H9 (cell line): ENCODE results near the gene GATD1. TPM values are rescaled to one million over a fixed set of nuclear protein-coding genes. Genes with fewer than 3 reads are reported as not detected.

Source experiments
- DNase-seq: peaks from one replicate; pipeline ENCODE4 v3.0.0-alpha.2; 2017
- H2AFZ ChIP-seq: one replicate; pipeline ENCODE4 v1.6.1; 2013; ENCODE audit warnings: mild to moderate bottlenecking, low read length, control low read depth, moderate library complexity
- H2AK5ac ChIP-seq: 2 replicates; pipeline ENCODE4 v1.6.1; 2013; ENCODE audit warnings: low read length, control low read depth, mixed read lengths; ENCODE audit not compliant: insufficient read length
- H2BK120ac ChIP-seq: one replicate; pipeline ENCODE4 v1.6.1; 2013; ENCODE audit warnings: low read depth, mild to moderate bottlenecking, low read length, control low read depth, inconsistent platforms; ENCODE audit not compliant: poor library complexity, severe bottlenecking
- H2BK12ac ChIP-seq: 2 replicates; pipeline ENCODE4 v1.6.1; 2013; ENCODE audit warnings: low read length, control low read depth, mixed read lengths, low read depth; ENCODE audit not compliant: insufficient read length
- H2BK15ac ChIP-seq: 2 replicates; pipeline ENCODE4 v1.6.1; 2013; ENCODE audit warnings: low read depth, low read length, control low read depth
- H2BK20ac ChIP-seq: one replicate; pipeline ENCODE4 v1.6.1; 2013; ENCODE audit warnings: low read depth, mild to moderate bottlenecking, low read length, control low read depth, inconsistent platforms; ENCODE audit not compliant: poor library complexity, severe bottlenecking
- H2BK5ac ChIP-seq: 2 replicates; pipeline ENCODE4 v1.6.1; 2013; ENCODE audit warnings: low read length, control low read depth, mixed read lengths; ENCODE audit not compliant: insufficient read length
- H3K14ac ChIP-seq: 2 replicates; pipeline ENCODE4 v1.6.1; 2013; ENCODE audit warnings: low read length, control low read depth; ENCODE audit not compliant: insufficient read depth
- H3K18ac ChIP-seq: 2 replicates; pipeline ENCODE4 v1.6.1; 2013; ENCODE audit warnings: low read depth, mild to moderate bottlenecking, mixed read lengths, low read length, control low read depth; ENCODE audit not compliant: insufficient read length
- H3K23ac ChIP-seq: 2 replicates; pipeline ENCODE4 v1.6.1; 2013; ENCODE audit warnings: low read length, control low read depth, mixed read lengths, low read depth; ENCODE audit not compliant: insufficient read length
- H3K23me2 ChIP-seq: 2 replicates; pipeline ENCODE4 v1.6.1; 2013; ENCODE audit warnings: low read depth, mild to moderate bottlenecking, mixed read lengths, low read length, control low read depth; ENCODE audit not compliant: insufficient read length, poor library complexity, severe bottlenecking
- H3K27ac ChIP-seq: 2 replicates; pipeline ENCODE4 v1.5.1; 2013; ENCODE audit warnings: low read length, control low read depth, mixed read lengths, low read depth; ENCODE audit not compliant: insufficient read length
- H3K27me3 ChIP-seq: 2 replicates; pipeline ENCODE4 v1.6.1; 2013; ENCODE audit warnings: low read length, control low read depth, inconsistent platforms; ENCODE audit not compliant: insufficient read depth
- H3K4ac ChIP-seq: 2 replicates; pipeline ENCODE4 v1.6.1; 2013; ENCODE audit warnings: low read depth, mild to moderate bottlenecking, control low read depth, inconsistent platforms, low read length, moderate library complexity
- H3K4me1 ChIP-seq: 2 replicates; pipeline ENCODE4 v1.6.1; 2013; ENCODE audit warnings: low read length, control low read depth, inconsistent platforms; ENCODE audit not compliant: insufficient read depth
- H3K4me2 ChIP-seq: 2 replicates; pipeline ENCODE4 v1.6.1; 2013; ENCODE audit warnings: low read length, control low read depth, mixed read lengths; ENCODE audit not compliant: insufficient read length, insufficient read depth
- H3K56ac ChIP-seq: 2 replicates; pipeline ENCODE4 v1.6.1; 2013; ENCODE audit warnings: low read depth, mild to moderate bottlenecking, mixed read lengths, low read length, control low read depth; ENCODE audit not compliant: insufficient read length
- H3K79me1 ChIP-seq: 2 replicates; pipeline ENCODE4 v1.6.1; 2013; ENCODE audit warnings: low read depth, mild to moderate bottlenecking, moderate library complexity, low read length, control low read depth, inconsistent platforms; ENCODE audit not compliant: insufficient read depth, poor library complexity, severe bottlenecking
- H3K79me2 ChIP-seq: 2 replicates; pipeline ENCODE4 v1.6.1; 2013; ENCODE audit warnings: low read length, control low read depth, inconsistent platforms; ENCODE audit not compliant: insufficient read depth
- H3K9ac ChIP-seq: 2 replicates; pipeline ENCODE4 v1.6.1; 2013; ENCODE audit warnings: low read length, control low read depth, mixed read lengths; ENCODE audit not compliant: insufficient read length; ENCODE audit errors: extremely low read depth
- H3K9me3 ChIP-seq: one replicate; pipeline ENCODE4 v1.6.1; 2013; ENCODE audit warnings: low read depth, low read length, inconsistent platforms; ENCODE audit not compliant: control insufficient read depth
- H3T11ph ChIP-seq: one replicate; pipeline ENCODE4 v1.6.1; 2013; ENCODE audit warnings: mild to moderate bottlenecking, low read length, control low read depth, inconsistent platforms
- H4K20me1 ChIP-seq: one replicate; pipeline ENCODE4 v1.6.1; 2013; ENCODE audit not compliant: control insufficient read depth, insufficient read length, insufficient read depth
- H4K5ac ChIP-seq: 2 replicates; pipeline ENCODE4 v1.6.1; 2013; ENCODE audit warnings: low read depth, mild to moderate bottlenecking, mixed read lengths, low read length, control low read depth; ENCODE audit not compliant: insufficient read length
- H4K8ac ChIP-seq: replicated peaks from 2 replicates; pipeline ENCODE4 v1.6.1; 2013; ENCODE audit warnings: low read length, control low read depth, mixed read lengths, low read depth; ENCODE audit not compliant: insufficient read length
- H4K91ac ChIP-seq: 2 replicates; pipeline ENCODE4 v1.6.1; 2013; ENCODE audit warnings: low read depth, mild to moderate bottlenecking, moderate library complexity, mixed read lengths, low read length, control low read depth; ENCODE audit not compliant: insufficient read length
- H3K27ac Mint-ChIP-seq, 3 experiments: 2 replicates in 2 of 3; 3 replicates in 1 of 3; pipeline ENCODE4 v1.8.0; 2020 to 2021; ENCODE audit warnings: mixed read lengths in 3 of 3, mild to moderate bottlenecking in 1 of 3, moderate library complexity in 1 of 3
- H3K27me3 Mint-ChIP-seq: 2 replicates; pipeline ENCODE4 v1.8.0; 2021; ENCODE audit warnings: low read depth, mild to moderate bottlenecking, moderate library complexity, mixed read lengths
- H3K36me3 Mint-ChIP-seq, 3 experiments: 2 replicates in 2 of 3; 3 replicates in 1 of 3; pipeline ENCODE4 v1.8.0; 2020 to 2021; ENCODE audit warnings: low read depth in 3 of 3, mixed read lengths in 3 of 3; ENCODE audit not compliant: insufficient read depth in 1 of 3
- H3K4me1 Mint-ChIP-seq, 2 experiments: 2 replicates each; pipeline ENCODE4 v1.8.0; 2020; ENCODE audit warnings: mixed read lengths in 2 of 2
- H3K4me3 Mint-ChIP-seq, 2 experiments: 2 replicates in 1 of 2; 3 replicates in 1 of 2; pipeline ENCODE4 v1.8.0; 2020 to 2021; ENCODE audit warnings: mild to moderate bottlenecking in 2 of 2, mixed read lengths in 2 of 2, moderate library complexity in 1 of 2
- H3K9me3 Mint-ChIP-seq, 2 experiments: 2 replicates in 1 of 2; 3 replicates in 1 of 2; pipeline ENCODE4 v1.8.0; 2020; ENCODE audit warnings: mild to moderate bottlenecking in 2 of 2, mixed read lengths in 2 of 2, moderate library complexity in 1 of 2
- CTCF ChIP-seq: fragments of 200-600 bp; sonication (generic); conservative IDR thresholded peaks from 3 replicates; pipeline ENCODE4 v1.8.0; 2021; ENCODE audit warnings: antibody characterized with exemption, mild to moderate bottlenecking
- WGBS: extraction: QIAGEN DNeasy Blood & Tissue Kit; methylation state at CpG from one replicate; pipeline ENCODE4 v1.1.7; 2013; ENCODE audit warnings: missing lambda C conversion rate, low lambda C conversion rate, mixed read lengths; ENCODE audit not compliant: insufficient read length; ENCODE audit errors: extremely low coverage; 5-methylcytosine and 5-hydroxymethylcytosine counted together
- total RNA-seq: library from RNA; stranded (reverse); gene quantifications from 2 replicates; pipeline ENCODE4 v1.2.1, GENCODE V29; 2021

GATD1 gene
- total RNA-seq, 1 experiment from 2014 or later: 60.0 TPM

- Histone ChIP-seq H3K4me2 (no peak overlapping the region), H2BK15ac (no peak overlapping the region)
Measured at GRCh38 chr11:742571-743201, 34.6 kb downstream of the GATD1 start.

More at GRCh38 chr11:742571-743201, 34.6 kb downstream of the GATD1 start:
- Mint-ChIP-seq H3K36me3 (peaks cover 0 to 2% (median 0%) of the 10 kb centered on the region in 3 experiments; a peak in 1 of 7 replicates), H3K4me1 (peaks cover 13 to 27% of the 10 kb centered on the region in 2 experiments), H3K27me3 (no peaks in the 10 kb centered on the region; the same call in 1 of the 2 replicates), H3K27ac (no peak overlapping the region; a peak in 1 of 7 replicates), H3K4me3 (no peak overlapping the region), H3K9me3 (no peaks in the 10 kb centered on the region)
- H2BK120ac ChIP-seq: no peak overlapping the region
- no peak overlapping the region for H3K27ac ChIP-seq
- peak overlapping the region; percentile 36 for H3K18ac ChIP-seq
- no peak overlapping the region for H2AFZ ChIP-seq
- H3K4me1 ChIP-seq: no peaks in the 10 kb centered on the region; the same call in 1 of the 2 replicates
- no peak for TF ChIP-seq CTCF
- H3K27me3 ChIP-seq: no peaks in the 10 kb centered on the region
- H3K9me3 ChIP-seq: no peaks in the 10 kb centered on the region
- H2BK20ac ChIP-seq: peak overlapping the region; percentile 13
- no peak overlapping the region for H4K5ac ChIP-seq
- H3K4ac ChIP-seq: no peak overlapping the region; the same call in 1 of the 2 replicates
- no peak for DNase-seq
- WGBS: no CpG with 5 or more reads among the region's 4 CpGs
- no peaks in the 10 kb centered on the region for H4K20me1 ChIP-seq
- H3K56ac ChIP-seq: no peak overlapping the region
- no peak overlapping the region for H3T11ph ChIP-seq
- no peak overlapping the region for H4K8ac ChIP-seq
- H3K79me2 ChIP-seq: peaks cover 3% of the 10 kb centered on the region; the same call in 1 of the 2 replicates
- H2BK12ac ChIP-seq: peak overlapping the region; percentile 47
- no peak overlapping the region for H3K14ac ChIP-seq
- no peak overlapping the region for H3K23ac ChIP-seq
- H2AK5ac ChIP-seq: no peak overlapping the region
- H4K91ac ChIP-seq: no peak overlapping the region
- no peak overlapping the region for H3K9ac ChIP-seq
- peaks cover 4% of the 10 kb centered on the region for H3K23me2 ChIP-seq
- no peak overlapping the region for H2BK5ac ChIP-seq
- no peaks in the 10 kb centered on the region for H3K79me1 ChIP-seq
